GM19372 (cell line): ENCODE data around the gene NCS1.

Experiments used
- ATAC-seq: cut with Tn5 transposase; IDR thresholded peaks from one replicate; pipeline ENCODE4 v1.9.1; 2021; ENCODE audit warnings: mild to moderate bottlenecking, low read depth, moderate library complexity; ENCODE audit not compliant: unreplicated experiment

Gene NCS1

DNA sequence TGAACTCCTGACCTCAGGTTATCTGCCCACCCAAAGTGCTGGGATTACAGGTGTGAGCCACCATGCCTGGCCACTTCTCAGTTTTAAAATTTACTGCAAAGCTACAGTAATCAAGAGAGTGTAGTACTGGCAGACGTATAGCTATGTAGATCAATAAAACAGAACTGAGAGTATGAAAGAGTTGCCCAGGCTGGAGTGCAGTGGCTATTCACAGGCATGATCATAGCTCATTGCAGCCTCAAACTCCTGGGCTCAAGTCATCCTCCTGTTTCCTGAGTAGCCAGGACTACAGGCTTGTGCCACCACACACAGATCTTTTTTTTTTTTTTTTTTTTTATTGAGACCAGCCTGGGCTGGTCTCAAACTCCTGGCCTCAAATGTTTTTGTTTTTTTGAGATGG lies 26.5 kb upstream of the NCS1 start:
- ATAC-seq, result no peak

DNA sequence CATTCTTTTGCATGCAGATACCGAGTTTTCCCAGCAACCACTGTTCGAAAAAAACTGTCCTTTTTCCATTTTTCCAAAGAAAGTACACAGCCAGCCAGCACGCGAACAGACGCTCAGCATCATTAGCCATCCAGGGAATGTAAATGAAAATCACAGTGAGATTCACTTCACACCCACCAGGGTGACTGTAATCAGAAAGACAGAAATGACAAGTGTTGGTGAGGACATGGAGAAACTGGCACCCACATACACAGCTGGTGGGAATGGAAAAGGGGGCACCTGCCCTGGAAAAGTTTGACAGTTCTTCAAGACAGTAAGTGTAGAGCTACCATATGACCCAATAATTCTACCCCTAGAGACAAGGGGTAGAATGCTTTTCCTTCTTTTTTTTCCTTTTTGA lies 25.0 kb upstream of the NCS1 start:
- no peak for ATAC-seq

DNA sequence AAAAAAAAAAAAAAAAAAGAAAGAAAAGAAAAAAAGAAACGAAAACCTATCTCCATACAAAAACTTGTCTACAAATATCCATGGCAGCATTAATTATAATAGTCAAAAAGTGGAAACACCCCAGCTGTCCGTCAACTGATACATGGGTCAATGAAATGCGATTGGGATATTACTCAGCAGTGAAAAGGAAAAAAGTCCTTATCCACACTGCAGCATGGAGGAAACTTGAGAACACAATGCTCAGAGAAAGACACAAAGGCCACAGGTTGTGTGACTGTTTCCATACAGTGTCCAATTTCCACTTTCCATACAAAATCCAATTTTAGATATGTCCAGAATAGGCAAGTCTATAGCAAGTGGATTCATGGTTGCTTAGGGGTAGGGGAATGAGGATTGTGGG lies 24.3 kb upstream of the NCS1 start:
- ATAC-seq, result no peak

DNA sequence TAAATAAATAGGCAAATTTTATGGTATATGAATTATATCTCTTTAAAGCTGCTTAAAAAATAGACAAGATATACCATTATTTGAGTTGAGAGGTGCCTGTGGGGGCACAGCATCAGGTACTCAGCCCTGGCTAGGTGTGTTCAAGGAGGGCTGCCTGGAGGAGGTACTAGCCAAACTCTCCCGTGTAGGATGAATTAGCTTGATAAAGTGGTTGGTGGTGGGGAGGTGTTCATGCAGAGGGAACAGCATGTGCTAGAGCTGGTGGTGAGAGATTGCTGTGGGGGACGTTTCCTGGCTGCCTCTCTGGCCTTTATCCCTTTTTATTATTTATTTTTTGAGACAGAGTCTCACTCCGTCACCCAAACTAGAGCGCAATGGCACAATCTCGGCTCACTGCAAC lies 23.2 kb upstream of the NCS1 start:
- no peak for ATAC-seq

GRCh38 chr9:130149654-130150286 lies 22.4 kb upstream of the NCS1 start:
- no peak for ATAC-seq

GRCh38 chr9:130150779-130151382 lies 21.3 kb upstream of the NCS1 start:
- no peak for ATAC-seq

DNA sequence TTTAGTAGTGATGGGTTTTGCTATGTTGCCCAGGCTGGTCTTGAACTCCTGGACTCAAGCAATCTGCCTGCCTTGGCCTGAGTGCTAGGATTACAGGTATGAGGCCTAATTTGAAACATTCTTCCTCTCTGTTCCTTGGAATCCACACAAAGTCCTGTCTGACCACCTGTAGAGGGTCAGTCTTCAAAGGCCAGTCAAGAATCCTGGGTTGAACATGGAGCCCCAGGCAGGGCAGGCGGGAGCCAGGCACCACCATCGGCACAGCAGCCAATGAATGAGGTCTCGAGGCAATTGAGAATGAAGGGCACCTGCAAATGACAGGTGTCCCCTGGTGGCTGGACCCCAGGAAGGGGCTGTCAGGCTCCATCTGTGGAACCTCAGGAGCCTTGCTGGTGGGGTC lies 17.4 kb upstream of the NCS1 start:
- ATAC-seq, result no peak

GRCh38 chr9:130155647-130156046 lies 16.6 kb upstream of the NCS1 start:
- ATAC-seq, result no peak

GRCh38 chr9:130156672-130157071 lies 15.5 kb upstream of the NCS1 start:
- no peak for ATAC-seq

GRCh38 chr9:130157079-130157478 lies 15.1 kb upstream of the NCS1 start:
- no peak for ATAC-seq

DNA sequence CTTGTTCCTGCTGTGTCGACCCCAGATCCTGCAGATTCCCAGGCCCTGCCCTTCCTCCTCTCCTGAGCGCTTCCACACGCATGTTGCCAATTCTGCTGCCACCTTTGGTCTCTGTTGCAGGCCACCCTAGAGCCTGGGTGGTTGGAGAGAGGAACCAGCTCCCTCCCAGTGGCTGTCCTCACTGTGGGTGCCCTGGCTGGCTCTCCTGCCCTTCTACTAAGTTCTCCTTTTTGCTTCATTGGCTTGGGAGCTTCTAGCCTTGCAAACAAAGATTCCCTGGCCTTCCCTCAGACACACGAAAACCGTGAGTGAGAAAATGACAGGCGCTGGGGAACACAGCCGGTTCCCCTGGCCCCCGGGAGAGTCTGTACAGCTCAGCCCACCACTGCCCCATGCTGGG lies 14.2 kb upstream of the NCS1 start:
- no peak for ATAC-seq

- ATAC-seq, result no peak
Observed at GRCh38 chr9:130159057-130159456, 13.1 kb upstream of the NCS1 start.

DNA sequence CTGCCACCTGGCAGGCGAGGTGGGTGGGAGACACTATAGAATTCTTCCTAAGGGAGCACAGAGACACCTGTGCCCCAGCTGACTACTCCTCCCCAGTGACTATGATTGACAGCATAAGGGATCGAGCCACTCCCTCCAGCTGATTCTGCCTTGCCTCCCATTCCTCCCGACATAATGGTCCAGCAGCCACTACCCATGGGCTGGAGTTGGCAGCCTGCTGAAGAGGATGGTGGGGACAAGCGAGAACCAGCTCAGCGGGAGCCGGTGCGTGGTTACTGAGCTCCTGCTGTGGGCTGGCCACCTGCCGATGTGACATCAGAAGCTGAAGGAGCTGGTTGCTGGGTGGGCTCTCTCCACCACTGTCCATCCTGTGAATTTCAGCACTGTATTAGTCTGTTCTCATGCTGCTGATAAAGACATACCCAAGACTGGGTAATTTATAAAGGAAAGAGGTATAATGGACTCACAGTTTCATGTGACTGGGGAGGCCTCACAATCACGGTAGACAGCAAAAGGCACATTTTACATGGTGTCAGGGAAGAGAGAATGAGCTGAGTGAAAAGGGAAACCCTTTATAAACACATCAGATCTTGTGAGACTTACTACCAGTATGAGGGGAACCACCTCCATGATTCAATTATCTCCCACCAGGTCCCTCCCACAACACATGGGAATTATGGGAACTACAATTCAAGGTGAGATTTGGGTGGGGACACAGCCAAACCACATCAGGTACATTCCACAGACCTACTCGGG lies 12.1 kb upstream of the NCS1 start:
- no peak for ATAC-seq

DNA sequence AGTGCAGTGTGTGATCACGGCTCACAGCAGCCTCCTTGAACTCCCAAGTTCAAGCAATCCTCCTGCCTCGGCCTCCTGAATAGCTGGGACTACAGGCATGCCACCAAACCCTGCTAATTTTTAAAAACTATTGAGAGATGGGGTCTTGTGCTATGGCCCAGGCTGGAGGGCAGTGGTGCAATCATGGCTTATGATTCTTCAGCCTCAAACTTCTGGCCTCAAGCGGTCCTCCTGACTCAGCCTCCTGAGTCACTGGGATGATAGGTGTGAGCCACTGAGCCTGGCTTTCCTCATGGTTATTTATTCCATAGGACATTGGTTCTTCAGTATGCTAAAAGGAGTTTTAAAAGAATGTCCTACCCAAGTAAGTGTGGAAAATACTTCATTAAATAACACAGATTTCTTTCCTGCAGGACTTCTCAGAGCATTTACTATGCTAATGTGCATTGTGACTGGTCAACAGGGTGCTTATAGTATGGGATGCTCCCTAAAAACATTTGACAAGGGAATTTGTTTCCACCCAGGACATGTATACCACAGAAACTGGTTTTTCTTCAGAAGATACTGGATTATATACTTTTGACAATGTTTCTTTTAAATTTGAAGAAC lies 11.2 kb upstream of the NCS1 start:
- no peak for ATAC-seq

DNA sequence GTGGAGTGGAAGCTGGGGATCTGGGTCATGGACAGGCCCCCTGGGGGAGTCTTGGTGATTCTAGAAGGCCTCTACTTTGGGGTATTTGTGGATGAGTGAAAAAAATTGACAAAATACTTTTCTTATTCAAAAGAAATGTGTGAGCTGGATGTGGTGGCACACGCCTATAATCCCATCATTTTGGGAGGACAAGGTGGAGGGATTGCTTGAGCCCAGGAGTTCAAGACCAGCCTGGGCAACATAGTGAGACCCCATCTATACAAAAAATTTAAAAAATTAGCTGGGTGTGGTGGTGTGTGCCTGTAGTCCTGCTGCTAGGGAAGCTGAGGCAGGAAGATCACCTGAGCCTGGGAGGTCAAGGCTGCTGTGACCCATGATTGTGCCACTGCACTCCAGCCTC lies 6.6 kb upstream of the NCS1 start:
- no peak for ATAC-seq

DNA sequence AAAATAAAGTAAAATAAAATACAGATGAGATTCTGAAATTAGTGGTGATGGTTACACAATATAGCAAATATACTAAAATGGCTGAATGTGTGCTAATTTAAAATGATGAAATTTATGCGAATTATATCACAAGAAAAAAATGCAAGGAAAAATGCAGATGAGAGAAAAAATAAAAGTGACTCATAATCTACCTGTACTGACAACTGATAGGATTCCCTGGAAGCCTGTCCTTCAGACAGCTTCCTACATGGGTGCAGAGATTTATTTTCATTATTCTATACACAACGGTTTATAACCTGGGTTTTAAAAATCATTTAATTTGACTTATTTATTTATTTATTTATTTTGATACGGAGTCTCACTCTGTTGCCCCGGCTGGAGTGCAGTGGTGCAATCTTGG lies 5.8 kb upstream of the NCS1 start:
- ATAC-seq, result no peak

- no peak for ATAC-seq
Observed at GRCh38 chr9:130167927-130168326, 4.3 kb upstream of the NCS1 start.

- no peak for ATAC-seq
Observed at GRCh38 chr9:130171226-130172148, 717 bp upstream of the NCS1 start.

DNA sequence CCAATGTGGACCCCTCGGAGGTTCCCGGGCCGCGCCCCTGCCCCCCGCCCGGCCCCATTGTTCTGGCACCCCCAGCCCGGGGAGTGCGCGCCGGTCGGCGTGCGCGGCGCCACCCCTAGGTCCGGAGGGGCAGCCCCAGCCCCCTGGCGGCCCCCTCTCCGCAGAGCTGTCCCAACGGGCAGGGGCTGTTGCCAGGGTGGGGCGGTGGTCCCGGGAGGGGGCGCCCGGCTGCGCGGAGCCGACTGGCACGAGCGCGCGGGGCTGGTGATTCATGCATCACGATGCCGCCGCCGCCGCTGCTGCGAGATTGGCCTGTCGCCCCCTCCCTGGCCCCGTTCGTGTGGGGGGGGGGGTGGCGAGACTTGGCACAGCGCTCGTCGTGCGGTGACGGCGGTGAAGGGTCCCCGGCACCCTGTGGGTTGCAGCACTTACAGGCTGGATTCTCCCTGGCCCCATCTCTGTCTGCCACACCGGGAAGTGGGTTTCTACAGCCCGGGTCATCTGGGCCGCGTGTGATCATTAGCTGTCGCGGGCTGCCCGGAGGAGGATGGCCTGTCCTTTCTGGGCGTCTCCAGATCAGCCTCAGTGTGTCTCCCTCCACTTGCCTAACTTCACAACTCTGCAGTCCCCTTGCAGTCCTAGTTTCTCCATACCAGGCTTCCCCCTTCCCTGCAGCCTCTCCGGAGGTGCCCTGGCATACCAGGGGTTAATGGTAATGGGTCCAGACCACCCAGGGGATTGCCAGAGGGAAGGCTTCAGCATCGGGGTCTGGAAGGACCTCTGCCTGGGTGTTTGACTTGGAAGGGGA lies 858 bp downstream of the NCS1 start:
- ATAC-seq, result no peak

DNA sequence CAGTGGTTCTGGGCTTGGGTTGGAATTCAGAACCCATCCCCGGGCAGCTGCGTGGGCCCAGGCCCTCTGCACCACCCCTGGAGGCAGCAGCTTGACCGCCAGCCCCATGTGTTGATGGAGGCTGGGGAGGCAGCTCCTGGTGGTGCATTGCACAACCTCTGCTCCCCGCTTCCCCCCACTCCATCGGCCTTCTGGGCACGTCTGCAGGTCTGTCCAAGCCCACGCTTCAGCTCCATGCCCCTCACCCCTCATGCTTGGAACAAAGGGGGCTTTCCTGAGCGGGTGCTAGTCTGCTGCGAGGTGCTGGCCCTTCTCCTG lies 1.4 kb downstream of the NCS1 start:
- ATAC-seq, result no peak
